ENCODE results near the gene SEPTIN8. TPM values are rescaled to one million over a fixed set of nuclear protein-coding genes. Genes with fewer than 3 reads are reported as not detected.

The SEPTIN8 gene
- total and polyA plus RNA-seq, 2 of the 8 experiments (the other 6 are each of a cell fraction or from before 2014, with no cell fraction given) = 21.2 to 33.0 TPM

- Histone ChIP-seq H3K14ac (ENCODE audit: insufficient read length) (no peak overlapping the region), H3K27ac (ENCODE audit: low read depth, low read length) (no peak overlapping the region), H2BK12ac (ENCODE audit: low read depth, low read length) (no peak overlapping the region), H3K36me3 (ENCODE audit: control insufficient read depth in 2 of 4, insufficient read depth in 4 of 4, low read length in 3 of 4) (peaks cover 0 to 3% (median 0%) of the 10 kb centered on the region in 4 experiments; a peak in 3 of 8 replicates), H3K4me2 (ENCODE audit: insufficient read depth in 1 of 2, low read depth in 2 of 2, low read length in 2 of 2) (no peak overlapping the region), H3K79me2 (ENCODE audit: control insufficient read depth in 1 of 2, insufficient read depth in 2 of 2, low read length in 2 of 2) (no peaks in the 10 kb centered on the region), H4K20me1 (replicated peaks in 1 of 2; ENCODE audit: control insufficient read depth in 1 of 2, insufficient read depth in 2 of 2, low read length in 2 of 2) (peaks cover 0 to 12% of the 10 kb centered on the region in 2 experiments), H3K56ac (replicated peaks; ENCODE audit: insufficient read length, low read depth, low read length) (no peak overlapping the region), H3K23me2 (ENCODE audit: low read depth, low read length) (no peaks in the 10 kb centered on the region), H3K9ac (replicated peaks in 1 of 4; ENCODE audit: extremely low read depth in 1 of 4, low read depth in 3 of 4, low read length in 3 of 4) (no peak overlapping the region), H2AK5ac (ENCODE audit: low read depth, low read length) (no peak overlapping the region), H2BK15ac (ENCODE audit: low read length) (no peak overlapping the region), H4K91ac (replicated peaks; ENCODE audit: insufficient read length, low read length) (no peak overlapping the region), H2BK5ac (ENCODE audit: low read depth, low read length) (no peak overlapping the region), H3K27me3 (replicated peaks in 1 of 4; ENCODE audit: control insufficient read depth in 3 of 4, extremely low read depth in 1 of 4, insufficient read depth in 3 of 4, low read length in 3 of 4) (no peaks in the 10 kb centered on the region; a peak in 1 of 7 replicates), H3K9me3 (ENCODE audit: insufficient read depth in 2 of 2, low read depth in 1 of 2, low read length in 1 of 2) (no peaks in the 10 kb centered on the region), H2BK120ac (replicated peaks; ENCODE audit: low read depth, low read length) (no peak overlapping the region), H3K4me1 (replicated peaks in 1 of 4; ENCODE audit: control insufficient read depth in 3 of 4, insufficient read depth in 4 of 4, low read length in 3 of 4) (peaks cover 0 to under 1% (median 0%) of the 10 kb centered on the region in 4 experiments; a peak in 1 of 7 replicates), H3K4ac (replicated peaks; ENCODE audit: insufficient read length, low read depth, low read length) (no peak overlapping the region), H4K5ac (ENCODE audit: insufficient read length, low read depth, low read length) (no peak overlapping the region), H2BK20ac (ENCODE audit: low read length) (no peak overlapping the region), H2AFZ (ENCODE audit: low read length) (no peak overlapping the region), H3K23ac (ENCODE audit: insufficient read length) (no peak overlapping the region), H4K8ac (ENCODE audit: extremely low read depth, insufficient read depth, low read length) (no peak overlapping the region), H3K18ac (ENCODE audit: extremely low read depth, low read length) (no peak overlapping the region), H3K4me3 (ENCODE audit: extremely low read depth in 1 of 4, insufficient read depth in 2 of 4, low read depth in 3 of 4, low read length in 4 of 4) (no peak overlapping the region), H3K79me1 (ENCODE audit: low read depth, low read length) (peaks cover 4% of the 10 kb centered on the region)
- CTCF ChIA-PET (ENCODE audit: partially characterized antibody) = interaction anchor here (1.7 to 8.0 kb wide), 3 partner anchors 10 to 55 kb away, joined by 6 to 60 read pairs (median 11); no protein-coding TSS in a partner anchor
- FAIRE-seq (no peak), DNase-seq (ENCODE audit: low read depth in 1 of 2, low spot score in 2 of 2) (no peak)
- POLR2A ChIA-PET (ENCODE audit: partially characterized antibody) = interaction anchor here (1.2 kb wide), 1 partner anchor 11 kb away, joined by 4 read pairs; no protein-coding TSS in a partner anchor
- 95% methylated on average over 12 of the region's 12 CpGs; no CpG with 5 or more reads in 1 of the 2 experiments for WGBS, 2 experiments (ENCODE audit: extremely low coverage in 1 of 2, insufficient coverage in 1 of 2, insufficient read length in 1 of 2, insufficient replicate concordance in 2 of 2, low coverage in 1 of 2, low lambda C conversion rate in 2 of 2, missing lambda C conversion rate in 1 of 2)
- TF ChIP-seq CBX8 (IDR thresholded peaks at IDR 0.05; ENCODE audit: borderline replicate concordance, low read depth, low read length) (no peak), USF2 (IDR thresholded peaks at IDR 0.05; ENCODE audit: low read length) (no peak), RFX5 (IDR thresholded peaks at IDR 0.05; ENCODE audit: borderline replicate concordance, low read depth, low read length) (no peak), BCL11A (IDR thresholded peaks at IDR 0.05; ENCODE audit: low read depth in 2 of 2, low read length in 2 of 2) (no peak), POLR2A (IDR thresholded peaks at IDR 0.05; ENCODE audit: control extremely low read depth in 1 of 2, low read depth in 2 of 2, low read length in 2 of 2) (no peak), NANOG (IDR thresholded peaks at IDR 0.05; ENCODE audit: insufficient read depth, low read depth, low read length, poor library complexity, severe bottlenecking) (no peak), TAF7 (optimal IDR thresholded peaks at IDR 0.05; ENCODE audit: borderline replicate concordance, low read depth, low read length) (no peak), CHD2 (IDR thresholded peaks at IDR 0.05; ENCODE audit: low read length) (no peak), SIRT6 (IDR thresholded peaks at IDR 0.05; ENCODE audit: low read length) (no peak), SRF (IDR thresholded peaks at IDR 0.05; ENCODE audit: low read depth, low read length) (no peak), POLR2AphosphoS5 (IDR thresholded peaks at IDR 0.05; ENCODE audit: low read depth, low read length) (no peak), YY1 (IDR thresholded peaks at IDR 0.05; ENCODE audit: low read depth, low read length) (no peak), SP2 (IDR thresholded peaks at IDR 0.05; ENCODE audit: low read length) (no peak)
Measured at GRCh38 chr5:132765311-132766019, 11.6 kb downstream of the SEPTIN8 start.

All from H1 (cell line).